ENCODE measurements around the gene ZNF24.

The ZNF24 gene

GRCh38 chr18:35326695-35327387 is 17.4 kb downstream of the ZNF24 start:
- FAIRE-seq (no peak), DNase-seq (ENCODE audit: insufficient read length) (no peak)
- no peak for TF ChIP-seq POLR2A (IDR thresholded peaks at IDR 0.05; ENCODE audit: low read depth, low read length)
- no peak for TF ChIP-seq POLR2AphosphoS5 (IDR thresholded peaks at IDR 0.05; ENCODE audit: low read depth, low read length)
- no peak for TF ChIP-seq TAF1 (IDR thresholded peaks at IDR 0.05; ENCODE audit: borderline replicate concordance, low read depth, low read length)

GRCh38 chr18:35324926-35325655 is 19.1 kb downstream of the ZNF24 start:
- TF ChIP-seq POLR2A (IDR thresholded peaks at IDR 0.05; ENCODE audit: low read depth, low read length) (no peak), TAF1 (IDR thresholded peaks at IDR 0.05; ENCODE audit: borderline replicate concordance, low read depth, low read length) (no peak), POLR2AphosphoS5 (IDR thresholded peaks at IDR 0.05; ENCODE audit: low read depth, low read length) (no peak)
- FAIRE-seq (no peak), DNase-seq (ENCODE audit: insufficient read length) (no peak)

GRCh38 chr18:35322486-35323458 is 21.4 kb downstream of the ZNF24 start:
- TF ChIP-seq POLR2AphosphoS5 (IDR thresholded peaks at IDR 0.05; ENCODE audit: low read depth, low read length) = no peak
- TF ChIP-seq TAF1 (IDR thresholded peaks at IDR 0.05; ENCODE audit: borderline replicate concordance, low read depth, low read length) = no peak
- TF ChIP-seq POLR2A (IDR thresholded peaks at IDR 0.05; ENCODE audit: low read depth, low read length) = no peak
- FAIRE-seq = no peak
- no peak for DNase-seq (ENCODE audit: insufficient read length)

GRCh38 chr18:35311496-35311895 is 32.7 kb downstream of the ZNF24 start:
- no peak for TF ChIP-seq POLR2AphosphoS5 (IDR thresholded peaks at IDR 0.05; ENCODE audit: low read depth, low read length)
- no peak for TF ChIP-seq TAF1 (IDR thresholded peaks at IDR 0.05; ENCODE audit: borderline replicate concordance, low read depth, low read length)
- no peak for TF ChIP-seq POLR2A (IDR thresholded peaks at IDR 0.05; ENCODE audit: low read depth, low read length)
- FAIRE-seq (no peak), DNase-seq (ENCODE audit: insufficient read length) (no peak)

- no peak for FAIRE-seq
- TF ChIP-seq TAF1 (IDR thresholded peaks at IDR 0.05; ENCODE audit: borderline replicate concordance, low read depth, low read length) = no peak
- no peak for TF ChIP-seq POLR2A (IDR thresholded peaks at IDR 0.05; ENCODE audit: low read depth, low read length)
- no peak for TF ChIP-seq POLR2AphosphoS5 (IDR thresholded peaks at IDR 0.05; ENCODE audit: low read depth, low read length)
- no peak for DNase-seq (ENCODE audit: insufficient read length)
These were observed 37.5 kb downstream of the ZNF24 start for GRCh38 chr18:35306588-35307250.

- TF ChIP-seq POLR2AphosphoS5 (IDR thresholded peaks at IDR 0.05; ENCODE audit: low read depth, low read length) = no peak
- no peak for TF ChIP-seq TAF1 (IDR thresholded peaks at IDR 0.05; ENCODE audit: borderline replicate concordance, low read depth, low read length)
- no peak for TF ChIP-seq POLR2A (IDR thresholded peaks at IDR 0.05; ENCODE audit: low read depth, low read length)
- DNase-seq (ENCODE audit: insufficient read length) (no peak), FAIRE-seq (no peak)
These were observed 40.6 kb downstream of the ZNF24 start for GRCh38 chr18:35303610-35304009.

GRCh38 chr18:35296060-35296459 is 48.2 kb downstream of the ZNF24 start:
- FAIRE-seq (no peak), DNase-seq (ENCODE audit: insufficient read length) (no peak)
- no peak for TF ChIP-seq POLR2A (IDR thresholded peaks at IDR 0.05; ENCODE audit: low read depth, low read length)
- no peak for TF ChIP-seq POLR2AphosphoS5 (IDR thresholded peaks at IDR 0.05; ENCODE audit: low read depth, low read length)
- no peak for TF ChIP-seq TAF1 (IDR thresholded peaks at IDR 0.05; ENCODE audit: borderline replicate concordance, low read depth, low read length)

GRCh38 chr18:35291166-35291565 is 53.1 kb downstream of the ZNF24 start:
- DNase-seq (ENCODE audit: insufficient read length) (no peak), FAIRE-seq (no peak)
- TF ChIP-seq TAF1 (IDR thresholded peaks at IDR 0.05; ENCODE audit: borderline replicate concordance, low read depth, low read length) (no peak), POLR2AphosphoS5 (IDR thresholded peaks at IDR 0.05; ENCODE audit: low read depth, low read length) (no peak), POLR2A (IDR thresholded peaks at IDR 0.05; ENCODE audit: low read depth, low read length) (no peak)

- DNase-seq (ENCODE audit: insufficient read length) = peak; percentile 77
- TF ChIP-seq POLR2AphosphoS5 (IDR thresholded peaks at IDR 0.05; ENCODE audit: low read depth, low read length) = peak; percentile 94
- TF ChIP-seq POLR2A (IDR thresholded peaks at IDR 0.05; ENCODE audit: low read depth, low read length) = peak; percentile 94
- TF ChIP-seq TAF1 (IDR thresholded peaks at IDR 0.05; ENCODE audit: borderline replicate concordance, low read depth, low read length) = peak; percentile 71; the same call in 1 of the 2 replicates
- FAIRE-seq = peak; percentile 94
These were observed 54.0 kb downstream of the ZNF24 start, which contains the start of gene ZSCAN30 for GRCh38 chr18:35290094-35290735. TSS of gene ZSCAN30 (minus strand) at chr18:35290229. CDS start at chr18:35264352, 25,877 bp downstream.

- no peak for DNase-seq (ENCODE audit: insufficient read length)
- peak; percentile 70 for FAIRE-seq
- TF ChIP-seq POLR2AphosphoS5 (IDR thresholded peaks at IDR 0.05; ENCODE audit: low read depth, low read length) (no peak), POLR2A (IDR thresholded peaks at IDR 0.05; ENCODE audit: low read depth, low read length) (no peak), TAF1 (IDR thresholded peaks at IDR 0.05; ENCODE audit: borderline replicate concordance, low read depth, low read length) (no peak)
These were observed 54.5 kb downstream of the ZNF24 start for GRCh38 chr18:35289727-35290093.
